ENCODE results near the gene ADISSP.

DNA sequence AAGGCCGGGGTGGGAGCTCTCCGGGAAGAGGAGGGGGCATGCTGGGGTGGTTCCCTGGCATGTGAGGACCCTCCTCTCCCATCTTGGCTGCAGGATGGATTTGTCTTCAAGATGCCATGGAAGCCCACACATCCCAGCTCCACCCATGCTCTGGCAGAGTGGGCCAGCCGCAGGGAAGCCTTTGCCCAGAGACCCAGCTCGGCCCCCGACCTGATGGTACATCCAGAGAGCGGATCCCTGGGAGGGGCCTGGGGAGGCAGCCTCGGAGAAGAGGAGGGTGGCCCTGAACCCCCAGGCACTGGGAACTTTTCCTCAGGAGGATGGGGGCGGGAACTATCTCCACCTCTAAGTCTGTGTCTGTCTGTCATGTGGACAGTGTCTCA lies 33.3 kb upstream of the ADISSP start:
- TF ChIP-seq GATA2 (IDR thresholded peaks at IDR 0.05; ENCODE audit: low read depth, low read length), result no peak
- no peak for TF ChIP-seq GATA3 (IDR thresholded peaks at IDR 0.05; ENCODE audit: low read depth, low read length)

Data from SH-SY5Y (cell line).